ENCODE measurements around the gene MINDY4.

DNA sequence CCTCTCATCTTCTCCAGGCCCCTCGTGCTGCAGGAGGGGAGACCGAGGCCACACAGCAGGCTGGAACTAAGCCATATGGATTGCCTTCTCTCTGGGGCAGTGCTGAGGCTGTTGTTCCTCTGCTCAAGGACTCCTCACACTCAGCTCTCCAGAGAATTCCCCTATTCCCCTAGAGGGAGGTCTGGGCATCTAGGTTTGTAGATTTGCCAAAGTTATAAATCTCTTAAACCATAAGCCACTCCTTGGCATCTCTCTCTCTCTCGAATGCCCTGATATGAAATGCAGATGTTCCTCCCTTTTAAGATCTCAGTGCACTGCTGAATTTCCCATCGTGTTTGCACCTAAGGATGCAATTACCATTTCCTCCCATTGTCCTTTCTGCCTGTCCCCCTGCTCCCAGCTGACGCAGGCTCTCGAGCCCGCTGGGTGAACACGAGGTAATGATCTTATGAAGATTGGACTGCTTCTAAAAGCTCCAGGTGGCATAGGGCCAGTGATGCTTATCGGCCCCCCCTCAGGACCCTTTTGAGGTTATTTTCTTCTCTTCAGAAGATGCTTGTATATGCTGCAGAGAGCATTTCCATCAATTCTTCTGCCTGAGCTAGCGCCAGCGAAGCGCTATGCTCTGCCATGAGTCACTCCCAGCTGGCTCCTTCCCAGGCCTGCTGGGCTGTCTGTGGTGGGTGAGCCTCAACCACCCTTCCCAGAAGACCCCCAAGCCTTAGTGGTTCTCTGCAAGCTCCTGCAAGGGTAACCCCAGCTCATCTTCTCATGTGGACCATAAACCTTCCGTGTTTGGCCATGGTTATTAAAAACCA is 98.8 kb downstream of the MINDY4 start:
- TF ChIP-seq, protein P1, sequence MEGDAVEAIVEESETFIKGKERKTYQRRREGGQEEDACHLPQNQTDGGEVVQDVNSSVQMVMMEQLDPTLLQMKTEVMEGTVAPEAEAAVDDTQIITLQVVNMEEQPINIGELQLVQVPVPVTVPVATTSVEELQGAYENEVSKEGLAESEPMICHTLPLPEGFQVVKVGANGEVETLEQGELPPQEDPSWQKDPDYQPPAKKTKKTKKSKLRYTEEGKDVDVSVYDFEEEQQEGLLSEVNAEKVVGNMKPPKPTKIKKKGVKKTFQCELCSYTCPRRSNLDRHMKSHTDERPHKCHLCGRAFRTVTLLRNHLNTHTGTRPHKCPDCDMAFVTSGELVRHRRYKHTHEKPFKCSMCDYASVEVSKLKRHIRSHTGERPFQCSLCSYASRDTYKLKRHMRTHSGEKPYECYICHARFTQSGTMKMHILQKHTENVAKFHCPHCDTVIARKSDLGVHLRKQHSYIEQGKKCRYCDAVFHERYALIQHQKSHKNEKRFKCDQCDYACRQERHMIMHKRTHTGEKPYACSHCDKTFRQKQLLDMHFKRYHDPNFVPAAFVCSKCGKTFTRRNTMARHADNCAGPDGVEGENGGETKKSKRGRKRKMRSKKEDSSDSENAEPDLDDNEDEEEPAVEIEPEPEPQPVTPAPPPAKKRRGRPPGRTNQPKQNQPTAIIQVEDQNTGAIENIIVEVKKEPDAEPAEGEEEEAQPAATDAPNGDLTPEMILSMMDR (IDR thresholded peaks at IDR 0.05; ENCODE audit: low read depth, low read length, poor library complexity, severe bottlenecking), result no peak
- no peak for TF ChIP-seq EZH2phosphoT487 (IDR thresholded peaks at IDR 0.05; ENCODE audit: borderline replicate concordance, low read length)
